ENCODE results near the gene BABAM1.

DNA sequence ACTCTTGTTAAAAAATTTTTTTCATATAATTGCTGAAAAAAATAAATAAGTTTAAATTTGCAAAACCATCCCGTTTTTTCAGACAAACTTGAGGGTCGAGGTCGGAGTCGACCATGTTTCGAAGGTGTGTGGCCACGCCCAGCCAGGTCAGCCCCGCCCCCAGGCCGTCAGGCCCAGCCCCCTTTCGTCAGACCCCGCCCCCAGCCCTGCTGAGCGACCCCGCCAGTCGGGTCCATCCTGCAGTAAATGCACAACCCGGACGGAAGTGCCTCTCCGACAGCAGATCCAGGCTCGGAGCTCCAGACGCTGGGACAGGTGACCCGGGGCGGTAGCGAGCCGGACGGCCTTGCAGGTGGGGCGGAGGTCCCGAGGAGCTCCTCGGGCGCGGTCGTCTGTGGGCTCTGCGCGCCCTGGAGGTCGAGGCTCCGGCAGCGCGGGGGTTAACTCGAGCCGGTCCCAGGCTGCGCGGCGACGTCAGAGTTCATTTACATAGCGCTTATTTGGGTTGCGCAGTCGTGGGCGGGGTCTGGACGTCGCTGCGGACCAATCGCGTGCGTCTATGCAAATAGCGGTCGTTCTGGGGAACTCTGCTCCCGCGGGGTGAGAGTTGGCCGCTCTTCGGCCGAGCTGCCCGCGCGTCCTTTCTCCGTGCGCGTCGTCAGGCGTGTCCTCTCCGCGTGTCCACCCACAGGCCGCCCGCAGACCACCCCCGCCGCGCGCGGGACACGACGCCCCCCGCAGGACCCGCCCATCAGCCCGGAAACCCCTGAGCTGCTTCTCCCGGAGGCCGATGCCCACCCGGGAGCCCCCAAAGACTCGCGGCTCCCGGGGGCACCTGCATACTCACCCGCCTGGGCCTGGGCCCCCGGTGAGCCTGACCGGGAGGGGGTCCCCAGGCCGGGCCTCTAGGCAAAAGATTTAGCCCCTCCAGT is 41.0 kb upstream of the BABAM1 start, which contains the start of gene OCEL1:
- TF ChIP-seq POLR2AphosphoS5 (IDR thresholded peaks at IDR 0.05; ENCODE audit: low read depth, low read length), result peak; percentile 82
- TF ChIP-seq POLR2A (IDR thresholded peaks at IDR 0.05; ENCODE audit: low read depth, low read length), result peak; percentile 79

Measured in GM12891 (cell line).